Body of pancreas (tissue), 4 donors: ENCODE data around the gene ADAM15. TPM values are rescaled to one million over a fixed set of nuclear protein-coding genes. Genes with fewer than 3 reads are reported as not detected.
A peak's percentile ranks its signal among the peaks of the same experiment; 100 is the strongest.

Source experiments
- ATAC-seq: fragments of 150-250 bp; one replicate; pipeline ENCODE4 v1.9.1; 2016
- DNase-seq, 4 donors: peaks; one replicate each; pipeline ENCODE4 v3.0.0-alpha.2; 2019
- H3K27ac ChIP-seq, 4 donors: fragments of 200-600 bp; sonication (generic); 1 replicate in 3 of 4; 2 replicates in 1 of 4; pipeline versions ENCODE4 v1.5.1 to v1.6.1; 2016 to 2019; ENCODE audit warnings: mild to moderate bottlenecking in 1 of 4, mixed read lengths in 1 of 4, moderate library complexity in 1 of 4
- H3K27me3 ChIP-seq, 2 donors: fragments of 200-600 bp; sonication (generic); one replicate each; pipeline ENCODE4 v1.6.0; 2016; ENCODE audit warnings: mild to moderate bottlenecking in 1 of 2
- H3K36me3 ChIP-seq, 2 donors: fragments of 200-600 bp; sonication (generic); replicated peaks in 1 of 2; 2 replicates each; pipeline ENCODE4 v1.5.1; 2016; ENCODE audit warnings: low read depth in 2 of 2; ENCODE audit not compliant: insufficient read depth in 1 of 2
- H3K4me1 ChIP-seq: fragments of 200-600 bp; sonication (generic); one replicate; pipeline ENCODE4 v1.6.0; 2016
- H3K4me3 ChIP-seq, 2 donors: fragments of 200-600 bp; sonication (generic); 1 replicate in 1 of 2; 2 replicates in 1 of 2; pipeline ENCODE4 v1.5.1; 2016 to 2019
- H3K9me3 ChIP-seq, 3 donors: fragments of 200-600 bp; sonication (generic); 1 replicate in 2 of 3; 2 replicates in 1 of 3; pipeline ENCODE4 v1.5.1; 2016
- POLR2A ChIP-seq, 3 donors: fragments of 450-650 bp; IDR thresholded peaks; one replicate each; pipeline ENCODE4 v1.6.1; 2016; ENCODE audit warnings: antibody characterized with exemption in 3 of 3, mild to moderate bottlenecking in 2 of 3
- WGBS, 2 donors: methylation state at CpG; one replicate each; pipeline ENCODE4 v1.1.5; 2017; 5-methylcytosine and 5-hydroxymethylcytosine counted together
- intact Hi-C: fragments of 100-400 bp; cut with DNase I; formaldehyde crosslinking; loops from one replicate; pipeline ENCODE4 v1.15.1; 2023
- total RNA-seq, 2 donors: library from RNA; depleted of rRNA; stranded (reverse); fragments of >200 nt; gene quantifications; one replicate each; pipeline ENCODE4 v1.1.0, GENCODE V29; 2016
- TF ChIP-seq, protein P1 (sequence below), 7 experiments: fragments of 450-650 bp in 4 of 7; fragments of 200-600 bp in 3 of 7; sonication (generic) in 3 of 7; IDR thresholded peaks; one replicate each; pipeline ENCODE4 v1.5.1; 2016 to 2019; ENCODE audit warnings: antibody characterized with exemption in 7 of 7

The ADAM15 gene
- 10 to 100 TPM; 37.2 to 48.5 TPM for total RNA-seq

- Histone ChIP-seq H3K36me3 (no peaks in the 10 kb centered on the region), H3K27me3 (no peaks in the 10 kb centered on the region), H3K4me1 (peaks cover 31% of the 10 kb centered on the region), H3K27ac (peak within 1 kb of the TSS; percentile 74 to 93 (median 86)), H3K9me3 (no peaks in the 10 kb centered on the region), H3K4me3 (peak within 1 kb of the TSS; percentile 44 to 47)
- ATAC-seq (peak; percentile 87), DNase-seq (peak; percentile 83 to 86 (median 84))
- WGBS, 2 donors, result 0% methylated on average over 12 to 59 of the region's 99 CpGs
- TF ChIP-seq, protein P1, sequence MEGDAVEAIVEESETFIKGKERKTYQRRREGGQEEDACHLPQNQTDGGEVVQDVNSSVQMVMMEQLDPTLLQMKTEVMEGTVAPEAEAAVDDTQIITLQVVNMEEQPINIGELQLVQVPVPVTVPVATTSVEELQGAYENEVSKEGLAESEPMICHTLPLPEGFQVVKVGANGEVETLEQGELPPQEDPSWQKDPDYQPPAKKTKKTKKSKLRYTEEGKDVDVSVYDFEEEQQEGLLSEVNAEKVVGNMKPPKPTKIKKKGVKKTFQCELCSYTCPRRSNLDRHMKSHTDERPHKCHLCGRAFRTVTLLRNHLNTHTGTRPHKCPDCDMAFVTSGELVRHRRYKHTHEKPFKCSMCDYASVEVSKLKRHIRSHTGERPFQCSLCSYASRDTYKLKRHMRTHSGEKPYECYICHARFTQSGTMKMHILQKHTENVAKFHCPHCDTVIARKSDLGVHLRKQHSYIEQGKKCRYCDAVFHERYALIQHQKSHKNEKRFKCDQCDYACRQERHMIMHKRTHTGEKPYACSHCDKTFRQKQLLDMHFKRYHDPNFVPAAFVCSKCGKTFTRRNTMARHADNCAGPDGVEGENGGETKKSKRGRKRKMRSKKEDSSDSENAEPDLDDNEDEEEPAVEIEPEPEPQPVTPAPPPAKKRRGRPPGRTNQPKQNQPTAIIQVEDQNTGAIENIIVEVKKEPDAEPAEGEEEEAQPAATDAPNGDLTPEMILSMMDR (IDR thresholded peaks at IDR 0.05), result peak; percentile 81 to 93 (median 90)
- peak; percentile 6 to 59 (median 40) for TF ChIP-seq POLR2A (IDR thresholded peaks at IDR 0.05)
- intact Hi-C loops, result no loop called here
Measured at GRCh38 chr1:155050560-155051341, at the start of gene ADAM15. TSS of gene ADAM15 (plus strand) at chr1:155051316. CDS start at chr1:155051387, 71 bp downstream.

DNA sequence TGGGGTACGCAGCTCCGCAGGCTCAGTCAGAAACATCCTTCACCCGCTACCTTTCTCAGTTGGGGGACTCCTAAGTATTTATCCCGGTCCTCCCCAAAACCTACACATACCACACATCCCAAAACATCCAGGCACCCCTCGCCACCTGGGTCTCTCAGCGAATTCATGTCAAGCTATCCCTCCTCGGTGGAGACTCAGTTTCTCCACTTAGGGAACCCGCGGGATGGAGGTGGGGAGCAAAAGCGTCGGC lies 49.8 kb upstream of the ADAM15 start:
- no peaks in the 10 kb centered on the region for H3K9me3 ChIP-seq
- H3K4me3 ChIP-seq, result peak overlapping the region; percentile 46 to 70
- no peaks in the 10 kb centered on the region for H3K27me3 ChIP-seq
- H3K4me1 ChIP-seq, result peaks cover 41% of the 10 kb centered on the region
- intact Hi-C loops, result no loop called here
- WGBS, 2 donors, result 0 to 1% methylated on average over 9 to 11 of the region's 11 CpGs
- H3K27ac ChIP-seq, result peak overlapping the region; percentile 90 to 100 (median 100)
- TF ChIP-seq, protein P1 (IDR thresholded peaks at IDR 0.05), result no peak
- no peak for TF ChIP-seq POLR2A (IDR thresholded peaks at IDR 0.05)
- ATAC-seq, result no peak
- DNase-seq, result no peak
- H3K36me3 ChIP-seq, result no peaks in the 10 kb centered on the region

- ATAC-seq (peak; percentile 77), DNase-seq (peak; percentile 100)
- Histone ChIP-seq H3K27me3 (no peaks in the 10 kb centered on the region), H3K4me3 (peak overlapping the region; percentile 46 to 70), H3K9me3 (no peaks in the 10 kb centered on the region), H3K4me1 (peaks cover 46% of the 10 kb centered on the region), H3K36me3 (no peaks in the 10 kb centered on the region), H3K27ac (peak overlapping the region; percentile 90 to 100 (median 100))
- WGBS, 2 donors, result 1% methylated on average over 13 to 35 of the region's 38 CpGs
- TF ChIP-seq, protein P1 (IDR thresholded peaks at IDR 0.05), result peak in 6 of 7 experiments; percentile 15 to 56 (median 28)
- peak; percentile 60 to 91 (median 81) for TF ChIP-seq POLR2A (IDR thresholded peaks at IDR 0.05)
- intact Hi-C loops, result no loop called here
Measured at GRCh38 chr1:155001675-155002463, 49.2 kb upstream of the ADAM15 start.

GRCh38 chr1:155002464-155003226 lies 48.5 kb upstream of the ADAM15 start, which contains the start of gene ZBTB7B:
TSS of gene ZBTB7B (plus strand) at chr1:155002802. CDS start at chr1:155014661, 11,859 bp downstream.
- intact Hi-C loops, result no loop called here
- Histone ChIP-seq H3K27ac (peak within 1 kb of the TSS; percentile 90 to 100 (median 100)), H3K27me3 (no peaks in the 10 kb centered on the region), H3K36me3 (no peaks in the 10 kb centered on the region), H3K4me1 (peaks cover 54% of the 10 kb centered on the region), H3K4me3 (peak within 1 kb of the TSS; percentile 70 to 80), H3K9me3 (no peaks in the 10 kb centered on the region)
- ATAC-seq (peak; percentile 25), DNase-seq (peak; percentile 70 to 73 (median 72))
- 0% methylated on average over 9 to 28 of the region's 35 CpGs for WGBS, 2 donors
- TF ChIP-seq POLR2A (IDR thresholded peaks at IDR 0.05), result peak; percentile 12 to 53 (median 33)
- TF ChIP-seq, protein P1 (IDR thresholded peaks at IDR 0.05), result peak in 1 of 7 experiments; percentile 5
